ENCODE measurements around the gene MAP2K6.

MAP2K6 gene

GRCh38 chr17:69588316-69588715 is 173.8 kb downstream of the MAP2K6 start:
- DNase-seq, result no peak

- no peak for DNase-seq
Measured at GRCh38 chr17:69588827-69589239, 174.3 kb downstream of the MAP2K6 start.

- no peak for DNase-seq
Measured at GRCh38 chr17:69590671-69591070, 176.2 kb downstream of the MAP2K6 start.

- DNase-seq, result no peak
Measured at GRCh38 chr17:69592692-69593350, 178.3 kb downstream of the MAP2K6 start.

DNA sequence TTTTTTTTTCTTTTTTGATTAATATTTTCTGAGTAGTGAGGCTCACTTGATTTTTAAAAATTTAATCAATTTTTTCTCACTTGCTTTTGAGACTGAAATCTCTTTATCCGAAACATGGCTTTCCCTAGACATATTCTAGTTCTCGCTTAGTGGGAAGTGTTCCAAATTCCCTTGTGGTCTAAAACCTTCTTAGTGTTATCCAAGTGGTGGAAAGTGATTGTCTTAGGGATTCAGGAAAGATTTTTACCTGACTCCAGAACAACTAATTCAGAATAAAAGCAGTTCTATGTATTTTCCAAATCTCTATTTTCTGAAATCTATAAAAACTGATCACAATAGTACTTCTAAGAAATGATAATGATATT is 178.8 kb downstream of the MAP2K6 start:
- no peak for DNase-seq

- no peak for DNase-seq
Measured at GRCh38 chr17:69593716-69594115, 179.2 kb downstream of the MAP2K6 start.

DNA sequence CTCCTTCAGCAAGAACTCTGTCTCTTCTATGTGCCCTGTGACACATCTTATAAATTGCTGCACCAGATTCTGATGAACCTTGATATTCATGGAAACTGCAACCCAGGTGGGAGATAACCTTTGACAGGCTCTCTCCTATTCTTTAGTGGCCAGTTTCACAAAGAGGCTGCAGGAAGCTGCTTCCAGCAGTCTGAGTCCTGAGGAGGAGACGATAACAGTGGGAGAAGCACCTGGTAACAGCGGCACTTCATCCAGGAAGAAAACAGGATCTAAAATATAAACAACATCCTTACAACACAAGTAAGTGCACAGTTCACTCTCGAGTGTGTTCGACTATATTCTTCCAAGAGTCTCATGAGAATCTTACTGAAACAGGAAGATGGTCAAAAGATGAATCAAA is 180.1 kb downstream of the MAP2K6 start:
- no peak for DNase-seq

- DNase-seq, result no peak
Measured at GRCh38 chr17:69596141-69596540, 181.6 kb downstream of the MAP2K6 start.

- DNase-seq, result no peak
Measured at GRCh38 chr17:69597898-69598692, 183.6 kb downstream of the MAP2K6 start.

GRCh38 chr17:69602972-69603371 is 188.5 kb downstream of the MAP2K6 start:
- no peak for DNase-seq

All from NCI-H774 (cell line).